PC-9 (cell line): ENCODE data around the gene FAM110A.

ENCODE experiments used
- CTCF ChIP-seq: fragments of 200-600 bp; sonication (generic); conservative IDR thresholded peaks from 2 replicates; pipeline ENCODE4 v1.6.1; 2017; ENCODE audit warnings: mixed run types, antibody characterized with exemption, mild to moderate bottlenecking, moderate library complexity
- EZH2 ChIP-seq: fragments of 200-600 bp; sonication (generic); IDR thresholded peaks from 2 replicates; pipeline ENCODE4 v1.8.0; 2017; ENCODE audit warnings: antibody characterized with exemption, low read depth

GRCh38 chr20:890666-891057 lies 57.1 kb downstream of the FAM110A start:
- TF ChIP-seq CTCF (no peak), EZH2 (no peak)
